Measurements from ENCODE around the gene PCDHA10. TPM values are rescaled to one million over a fixed set of nuclear protein-coding genes. Genes with fewer than 3 reads are reported as not detected.

PCDHA10 gene
- total RNA-seq, 6 experiments from 2014 or later: not detected

DNA sequence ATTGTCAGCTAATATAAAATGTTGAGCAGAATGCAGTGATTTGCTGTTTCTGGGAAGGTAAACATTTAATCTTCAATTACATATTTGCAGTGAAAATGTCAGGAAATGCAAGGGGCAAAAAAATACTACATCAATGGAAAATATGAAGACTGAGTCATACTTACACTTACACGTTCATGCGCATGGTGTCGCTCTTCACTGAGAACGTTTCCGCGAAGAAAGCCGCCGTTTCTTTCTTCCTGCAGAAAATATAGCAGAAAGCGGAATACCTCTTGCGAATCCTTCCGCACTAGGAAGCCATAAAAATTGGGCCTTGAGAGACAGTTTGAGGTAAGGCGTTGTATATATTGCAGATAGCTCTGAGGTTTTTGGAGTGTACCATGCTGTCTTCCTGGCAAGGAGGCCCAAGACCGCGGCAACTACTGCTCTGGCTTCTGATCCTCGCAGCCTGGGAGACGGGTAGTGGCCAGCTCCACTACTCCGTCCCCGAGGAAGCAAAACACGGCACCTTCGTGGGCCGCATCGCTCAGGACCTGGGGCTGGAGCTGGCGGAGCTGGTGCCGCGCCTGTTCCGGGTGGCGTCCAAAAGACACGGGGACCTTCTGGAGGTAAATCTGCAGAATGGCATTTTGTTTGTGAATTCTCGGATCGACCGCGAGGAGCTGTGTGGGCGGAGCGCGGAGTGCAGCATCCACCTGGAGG lies 26.3 kb downstream of the PCDHA10 start, which contains the start of gene PCDHA13:
PCDHA13 (plus strand) TSS at position 236 of the 702 bp plus-strand sequence; CDS start at position 381, 145 bp downstream.
- Mint-ChIP-seq H3K36me3 (ENCODE audit: low read depth) (peaks cover 4% of the 10 kb centered on the region; the same call in 1 of the 2 replicates), H3K27ac (no peak within 1 kb of the TSS), H3K4me1 (ENCODE audit: low read depth) (no peaks in the 10 kb centered on the region), H3K9me3 (peaks cover 17% of the 10 kb centered on the region), H3K4me3 (no peak within 1 kb of the TSS), H3K27me3 (ENCODE audit: insufficient read depth) (no peaks in the 10 kb centered on the region)
- no peak for TF ChIP-seq CTCF (IDR thresholded peaks at IDR 0.05)
- no peak for DNase-seq

- Mint-ChIP-seq H3K36me3 (ENCODE audit: low read depth) (peaks cover 4% of the 10 kb centered on the region; the same call in 1 of the 2 replicates), H3K4me3 (no peak overlapping the region), H3K9me3 (peaks cover 20% of the 10 kb centered on the region), H3K4me1 (ENCODE audit: low read depth) (no peaks in the 10 kb centered on the region), H3K27me3 (ENCODE audit: insufficient read depth) (no peaks in the 10 kb centered on the region), H3K27ac (no peak overlapping the region)
- DNase-seq: no peak
- 0 out of 2 replicates have a peak, but pooled peaks have one; percentile 6 for TF ChIP-seq CTCF (IDR thresholded peaks at IDR 0.05)
These were observed 26.8 kb downstream of the PCDHA10 start for GRCh38 chr5:140882591-140882899.

GRCh38 chr5:140883373-140883772 lies 27.7 kb downstream of the PCDHA10 start:
- DNase-seq: no peak
- Mint-ChIP-seq H3K27me3 (ENCODE audit: insufficient read depth) (no peaks in the 10 kb centered on the region), H3K36me3 (ENCODE audit: low read depth) (peaks cover 4% of the 10 kb centered on the region; the same call in 1 of the 2 replicates), H3K4me1 (ENCODE audit: low read depth) (no peaks in the 10 kb centered on the region), H3K4me3 (no peak overlapping the region), H3K9me3 (peaks cover 24% of the 10 kb centered on the region), H3K27ac (no peak overlapping the region)
- TF ChIP-seq CTCF (IDR thresholded peaks at IDR 0.05): no peak

DNA sequence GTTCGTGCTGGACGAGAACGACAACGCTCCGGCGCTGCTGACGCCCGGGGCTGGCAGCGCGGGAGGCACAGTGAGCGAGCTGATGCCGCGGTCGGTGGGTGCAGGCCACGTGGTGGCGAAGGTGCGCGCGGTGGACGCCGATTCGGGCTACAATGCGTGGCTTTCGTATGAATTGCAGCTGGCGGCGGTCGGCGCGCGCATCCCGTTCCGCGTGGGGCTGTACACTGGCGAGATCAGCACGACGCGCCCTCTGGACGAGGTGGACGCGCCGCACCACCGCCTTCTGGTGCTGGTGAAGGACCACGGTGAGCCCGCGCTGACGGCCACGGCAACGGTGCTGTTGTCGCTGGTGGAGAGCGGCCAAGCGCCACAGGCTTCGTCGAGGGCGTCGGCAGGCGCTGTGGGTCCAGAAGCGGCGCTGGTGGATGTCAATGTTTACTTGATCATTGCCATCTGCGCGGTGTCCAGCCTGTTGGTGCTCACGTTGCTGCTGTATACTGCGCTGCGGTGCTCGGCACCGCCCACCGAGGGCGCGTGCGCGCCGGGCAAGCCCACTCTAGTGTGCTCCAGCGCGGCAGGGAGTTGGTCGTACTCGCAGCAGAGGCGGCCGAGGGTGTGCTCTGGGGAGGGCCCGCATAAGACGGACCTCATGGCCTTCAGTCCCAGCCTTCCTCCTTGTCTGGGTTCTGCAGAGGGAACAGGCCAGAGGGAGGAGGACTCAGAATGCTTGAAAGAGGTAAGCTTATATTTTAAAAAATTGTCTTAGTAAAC lies 28.4 kb downstream of the PCDHA10 start:
- Mint-ChIP-seq H3K9me3 (peaks cover 24% of the 10 kb centered on the region), H3K4me3 (no peak overlapping the region), H3K27me3 (ENCODE audit: insufficient read depth) (no peaks in the 10 kb centered on the region), H3K4me1 (ENCODE audit: low read depth) (no peaks in the 10 kb centered on the region), H3K27ac (no peak overlapping the region), H3K36me3 (ENCODE audit: low read depth) (peaks cover 4% of the 10 kb centered on the region; the same call in 1 of the 2 replicates)
- DNase-seq: no peak
- TF ChIP-seq CTCF (IDR thresholded peaks at IDR 0.05): no peak

GRCh38 chr5:140916325-140916724 lies 60.6 kb downstream of the PCDHA10 start:
- Mint-ChIP-seq H3K4me1 (ENCODE audit: low read depth) (no peaks in the 10 kb centered on the region), H3K9me3 (peaks cover 64% of the 10 kb centered on the region), H3K27me3 (ENCODE audit: insufficient read depth) (peaks cover 2% of the 10 kb centered on the region; the same call in 1 of the 2 replicates), H3K4me3 (no peak overlapping the region), H3K27ac (no peak overlapping the region), H3K36me3 (ENCODE audit: low read depth) (no peaks in the 10 kb centered on the region)
- no peak for TF ChIP-seq CTCF (IDR thresholded peaks at IDR 0.05)
- no peak for DNase-seq

Other genes with a start within 250 kb of the PCDHA10 start
- gene CD14, start 222.7 kb upstream of the PCDHA10 start, total RNA-seq (2021; fragmentation: NEBNext Ultra II Directional; extraction: Animal tissue kit (Norgen Biotek cat#: 25700)): 1 to 10 TPM in 5 of 6 experiments, under 1 TPM in 1; 0.84 to 1.9 (median 1.3) TPM
- gene TMCO6, start 216.4 kb upstream of the PCDHA10 start, total RNA-seq (2021; fragmentation: NEBNext Ultra II Directional; extraction: Animal tissue kit (Norgen Biotek cat#: 25700)): 1 to 10 TPM; 3.6 to 7.2 (median 6.1) TPM
- 10 to 100 TPM; 60.5 to 73.9 (median 67.0) TPM for gene NDUFA2, start 208.3 kb upstream of the PCDHA10 start, total RNA-seq (2021; fragmentation: NEBNext Ultra II Directional; extraction: Animal tissue kit (Norgen Biotek cat#: 25700))
- gene IK, start 208.1 kb upstream of the PCDHA10 start, total RNA-seq (2021; fragmentation: NEBNext Ultra II Directional; extraction: Animal tissue kit (Norgen Biotek cat#: 25700)): 100 to 1,000 TPM in 4 of 6 experiments, 10 to 100 TPM in 2; 83.3 to 116 (median 109) TPM
- 10 to 100 TPM; 23.7 to 28.3 (median 25.8) TPM for gene WDR55, start 191.0 kb upstream of the PCDHA10 start, total RNA-seq (2021; fragmentation: NEBNext Ultra II Directional; extraction: Animal tissue kit (Norgen Biotek cat#: 25700))
- gene DND1, start 182.3 kb upstream of the PCDHA10 start, total RNA-seq (2021; fragmentation: NEBNext Ultra II Directional; extraction: Animal tissue kit (Norgen Biotek cat#: 25700)): under 1 TPM; 0.26 to 0.59 (median 0.41) TPM
- gene HARS1, start 164.5 kb upstream of the PCDHA10 start, total RNA-seq (2021; fragmentation: NEBNext Ultra II Directional; extraction: Animal tissue kit (Norgen Biotek cat#: 25700)): 100 to 1,000 TPM in 1 of 6 experiments, 10 to 100 TPM in 5; 89.1 to 102 (median 96.8) TPM
- 10 to 100 TPM; 22.1 to 23.5 (median 22.9) TPM for gene HARS2, start 164.4 kb upstream of the PCDHA10 start, total RNA-seq (2021; fragmentation: NEBNext Ultra II Directional; extraction: Animal tissue kit (Norgen Biotek cat#: 25700))
- gene ZMAT2, start 155.4 kb upstream of the PCDHA10 start, total RNA-seq (2021; fragmentation: NEBNext Ultra II Directional; extraction: Animal tissue kit (Norgen Biotek cat#: 25700)): 10 to 100 TPM; 59.1 to 68.5 (median 63.8) TPM
- gene PCDHA1, start 69.8 kb upstream of the PCDHA10 start, total RNA-seq (2021; fragmentation: NEBNext Ultra II Directional; extraction: Animal tissue kit (Norgen Biotek cat#: 25700)): under 1 TPM; 0.09 to 0.22 (median 0.14) TPM
- gene PCDHA2, start 61.0 kb upstream of the PCDHA10 start, total RNA-seq (2021; fragmentation: NEBNext Ultra II Directional; extraction: Animal tissue kit (Norgen Biotek cat#: 25700)): under 1 TPM in 1 of 6 experiments, not detected in 5; 0.13 TPM
- gene PCDHA3, start 54.8 kb upstream of the PCDHA10 start, total RNA-seq (2021; fragmentation: NEBNext Ultra II Directional; extraction: Animal tissue kit (Norgen Biotek cat#: 25700)): under 1 TPM in 1 of 6 experiments, not detected in 5; 0.05 TPM
- gene PCDHA4, start 48.8 kb upstream of the PCDHA10 start, total RNA-seq (2021; fragmentation: NEBNext Ultra II Directional; extraction: Animal tissue kit (Norgen Biotek cat#: 25700)): under 1 TPM in 1 of 6 experiments, not detected in 5; 0.05 TPM
- not detected for gene PCDHA5, start 34.3 kb upstream of the PCDHA10 start, total RNA-seq (2021; fragmentation: NEBNext Ultra II Directional; extraction: Animal tissue kit (Norgen Biotek cat#: 25700))
- under 1 TPM in 3 of 6 experiments, not detected in 3; 0.07 to 0.09 (median 0.08) TPM for gene PCDHA6, start 27.9 kb upstream of the PCDHA10 start, total RNA-seq (2021; fragmentation: NEBNext Ultra II Directional; extraction: Animal tissue kit (Norgen Biotek cat#: 25700))
- gene PCDHA7, start 21.6 kb upstream of the PCDHA10 start, total RNA-seq (2021; fragmentation: NEBNext Ultra II Directional; extraction: Animal tissue kit (Norgen Biotek cat#: 25700)): under 1 TPM; 0.09 to 0.26 (median 0.20) TPM
- under 1 TPM in 2 of 6 experiments, not detected in 4; 0.05 to 0.12 TPM for gene PCDHA8, start 14.7 kb upstream of the PCDHA10 start, total RNA-seq (2021; fragmentation: NEBNext Ultra II Directional; extraction: Animal tissue kit (Norgen Biotek cat#: 25700))
- under 1 TPM in 1 of 6 experiments, not detected in 5; 0.03 TPM for gene PCDHA9, start 7.5 kb upstream of the PCDHA10 start, total RNA-seq (2021; fragmentation: NEBNext Ultra II Directional; extraction: Animal tissue kit (Norgen Biotek cat#: 25700))
- gene PCDHA11, start 13.1 kb downstream of the PCDHA10 start, total RNA-seq (2021; fragmentation: NEBNext Ultra II Directional; extraction: Animal tissue kit (Norgen Biotek cat#: 25700)): under 1 TPM in 4 of 6 experiments, not detected in 2; 0.07 to 0.14 (median 0.11) TPM
- under 1 TPM in 5 of 6 experiments, not detected in 1; 0.09 to 0.34 (median 0.20) TPM for gene PCDHA12, start 19.4 kb downstream of the PCDHA10 start, total RNA-seq (2021; fragmentation: NEBNext Ultra II Directional; extraction: Animal tissue kit (Norgen Biotek cat#: 25700))
- gene PCDHA13, start 26.2 kb downstream of the PCDHA10 start, total RNA-seq (2021; fragmentation: NEBNext Ultra II Directional; extraction: Animal tissue kit (Norgen Biotek cat#: 25700)): not detected
- gene PCDHAC1, start 70.4 kb downstream of the PCDHA10 start, total RNA-seq (2021; fragmentation: NEBNext Ultra II Directional; extraction: Animal tissue kit (Norgen Biotek cat#: 25700)): not detected
- not detected for gene PCDHAC2, start 110.6 kb downstream of the PCDHA10 start, total RNA-seq (2021; fragmentation: NEBNext Ultra II Directional; extraction: Animal tissue kit (Norgen Biotek cat#: 25700))
- gene PCDHB1, start 195.5 kb downstream of the PCDHA10 start, total RNA-seq (2021; fragmentation: NEBNext Ultra II Directional; extraction: Animal tissue kit (Norgen Biotek cat#: 25700)): not detected
- 1 to 10 TPM; 4.1 to 8.6 (median 5.3) TPM for gene PCDHB2, start 238.7 kb downstream of the PCDHA10 start, total RNA-seq (2021; fragmentation: NEBNext Ultra II Directional; extraction: Animal tissue kit (Norgen Biotek cat#: 25700))
- gene PCDHB3, start 244.6 kb downstream of the PCDHA10 start, total RNA-seq (2021; fragmentation: NEBNext Ultra II Directional; extraction: Animal tissue kit (Norgen Biotek cat#: 25700)): under 1 TPM; 0.20 to 0.36 (median 0.30) TPM